HFFc6 (cell line): Measurements from ENCODE around the gene UBL3. TPM values are rescaled to one million over a fixed set of nuclear protein-coding genes. Genes with fewer than 3 reads are reported as not detected.
A peak's percentile ranks its signal among the peaks of the same experiment; 100 is the strongest.

Source experiments
- DNase-seq: peaks from one replicate; pipeline ENCODE4 v3.0.0-alpha.2; 2018
- H3K27ac Mint-ChIP-seq: 2 replicates; pipeline ENCODE4 v1.8.0; 2020; ENCODE audit warnings: mild to moderate bottlenecking, mixed read lengths
- H3K27me3 Mint-ChIP-seq: 2 replicates; pipeline ENCODE4 v1.8.0; 2021; ENCODE audit warnings: mild to moderate bottlenecking, moderate library complexity, mixed read lengths; ENCODE audit not compliant: insufficient read depth
- H3K36me3 Mint-ChIP-seq: 2 replicates; pipeline ENCODE4 v1.8.0; 2021; ENCODE audit warnings: low read depth, mixed read lengths
- H3K4me1 Mint-ChIP-seq: 2 replicates; pipeline ENCODE4 v1.8.0; 2020; ENCODE audit warnings: low read depth, mixed read lengths
- H3K4me3 Mint-ChIP-seq: 2 replicates; pipeline ENCODE4 v1.8.0; 2020; ENCODE audit warnings: mild to moderate bottlenecking, moderate library complexity, mixed read lengths
- H3K9me3 Mint-ChIP-seq: 2 replicates; pipeline ENCODE4 v1.8.0; 2020; ENCODE audit warnings: mild to moderate bottlenecking, mixed read lengths
- CTCF ChIP-seq: fragments of 200-600 bp; sonication (generic); IDR thresholded peaks from 2 replicates; pipeline ENCODE4 v1.5.0; 2021; ENCODE audit warnings: antibody characterized with exemption, mild to moderate bottlenecking
- total RNA-seq, 6 experiments: library from RNA; stranded (reverse); fragmentation: NEBNext Ultra II Directional; extraction: Animal tissue kit (Norgen Biotek cat#: 25700); gene quantifications; 2 replicates in 1 of 6; 3 replicates in 5 of 6; pipeline ENCODE4 v1.2.3, GENCODE V29; 2021

UBL3 gene
- total RNA-seq, 6 experiments from 2014 or later: 38.0 to 57.4 (median 44.6) TPM

- H3K36me3 Mint-ChIP-seq: no peaks in the 10 kb centered on the region
- no peak for TF ChIP-seq CTCF
- H3K4me3 Mint-ChIP-seq: no peak overlapping the region
- no peak overlapping the region for H3K27ac Mint-ChIP-seq
- no peaks in the 10 kb centered on the region for H3K9me3 Mint-ChIP-seq
- DNase-seq: no peak
- H3K4me1 Mint-ChIP-seq: peaks cover 45% of the 10 kb centered on the region
- no peaks in the 10 kb centered on the region; the same call in 1 of the 2 replicates for H3K27me3 Mint-ChIP-seq
Observed at GRCh38 chr13:29805994-29806979, 44.1 kb downstream of the UBL3 start.

GRCh38 chr13:29803221-29803620, 47.2 kb downstream of the UBL3 start:
- no peak overlapping the region for H3K4me3 Mint-ChIP-seq
- peaks cover 21% of the 10 kb centered on the region for H3K4me1 Mint-ChIP-seq
- H3K27me3 Mint-ChIP-seq: no peaks in the 10 kb centered on the region
- DNase-seq: no peak
- no peaks in the 10 kb centered on the region for H3K9me3 Mint-ChIP-seq
- no peak overlapping the region for H3K27ac Mint-ChIP-seq
- TF ChIP-seq CTCF: no peak
- no peaks in the 10 kb centered on the region for H3K36me3 Mint-ChIP-seq

GRCh38 chr13:29802621-29803020, 47.8 kb downstream of the UBL3 start:
- H3K27me3 Mint-ChIP-seq: no peaks in the 10 kb centered on the region
- H3K4me3 Mint-ChIP-seq: no peak overlapping the region
- DNase-seq: no peak
- no peaks in the 10 kb centered on the region for H3K36me3 Mint-ChIP-seq
- H3K9me3 Mint-ChIP-seq: no peaks in the 10 kb centered on the region
- H3K27ac Mint-ChIP-seq: no peak overlapping the region
- TF ChIP-seq CTCF: no peak
- H3K4me1 Mint-ChIP-seq: peaks cover 24% of the 10 kb centered on the region

GRCh38 chr13:29801737-29802305, 48.6 kb downstream of the UBL3 start:
- no peak for TF ChIP-seq CTCF
- Mint-ChIP-seq H3K4me1 (peaks cover 26% of the 10 kb centered on the region), H3K4me3 (no peak overlapping the region), H3K27me3 (no peaks in the 10 kb centered on the region), H3K36me3 (no peaks in the 10 kb centered on the region), H3K9me3 (no peaks in the 10 kb centered on the region), H3K27ac (no peak overlapping the region)
- no peak for DNase-seq

GRCh38 chr13:29801102-29801501, 49.3 kb downstream of the UBL3 start:
- Mint-ChIP-seq H3K4me1 (peaks cover 23% of the 10 kb centered on the region), H3K27ac (0 out of 2 replicates have a peak overlapping the region, but pooled peaks have one; percentile 24), H3K4me3 (no peak overlapping the region), H3K27me3 (no peaks in the 10 kb centered on the region), H3K36me3 (no peaks in the 10 kb centered on the region), H3K9me3 (no peaks in the 10 kb centered on the region)
- no peak for DNase-seq
- TF ChIP-seq CTCF: no peak
